HG02885 (cell line): ENCODE results near the gene BCAS3.

ENCODE experiments used
- ATAC-seq: cut with Tn5 transposase; IDR thresholded peaks from one replicate; pipeline ENCODE4 v1.9.1; 2021; ENCODE audit warnings: mild to moderate bottlenecking; ENCODE audit not compliant: unreplicated experiment, poor library complexity

The BCAS3 gene

GRCh38 chr17:61091096-61091495 is 413.4 kb downstream of the BCAS3 start:
- no peak for ATAC-seq

GRCh38 chr17:61097781-61098180 is 420.1 kb downstream of the BCAS3 start:
- ATAC-seq = no peak

- no peak for ATAC-seq
These were observed 428.7 kb downstream of the BCAS3 start for GRCh38 chr17:61106354-61106753.

GRCh38 chr17:61116577-61116976 is 438.9 kb downstream of the BCAS3 start:
- ATAC-seq = no peak

GRCh38 chr17:61117983-61118382 is 440.3 kb downstream of the BCAS3 start:
- ATAC-seq = no peak

GRCh38 chr17:61118871-61119270 is 441.2 kb downstream of the BCAS3 start:
- ATAC-seq = no peak

- no peak for ATAC-seq
These were observed 444.8 kb downstream of the BCAS3 start for GRCh38 chr17:61122326-61122913.

- ATAC-seq = no peak
These were observed 446.9 kb downstream of the BCAS3 start for GRCh38 chr17:61124562-61124961.

GRCh38 chr17:61126473-61127249 is 449.0 kb downstream of the BCAS3 start:
- ATAC-seq = no peak

- ATAC-seq = no peak
These were observed 450.3 kb downstream of the BCAS3 start for GRCh38 chr17:61127960-61128359.

GRCh38 chr17:61128661-61129115 is 451.0 kb downstream of the BCAS3 start:
- no peak for ATAC-seq

GRCh38 chr17:61129267-61130254 is 451.9 kb downstream of the BCAS3 start:
- ATAC-seq = no peak

GRCh38 chr17:61130330-61130729 is 452.7 kb downstream of the BCAS3 start:
- ATAC-seq = no peak

- ATAC-seq = no peak
These were observed 453.9 kb downstream of the BCAS3 start for GRCh38 chr17:61131585-61131984.

- no peak for ATAC-seq
These were observed 454.9 kb downstream of the BCAS3 start for GRCh38 chr17:61132524-61132923.

GRCh38 chr17:61133853-61134252 is 456.2 kb downstream of the BCAS3 start:
- no peak for ATAC-seq

- no peak for ATAC-seq
These were observed 457.0 kb downstream of the BCAS3 start for GRCh38 chr17:61134551-61135235.

- ATAC-seq = no peak
These were observed 458.1 kb downstream of the BCAS3 start for GRCh38 chr17:61135782-61136181.

- no peak for ATAC-seq
These were observed 458.6 kb downstream of the BCAS3 start for GRCh38 chr17:61136296-61136695.

GRCh38 chr17:61139219-61139618 is 461.6 kb downstream of the BCAS3 start:
- ATAC-seq = peak; percentile 92
